H1 (cell line): ENCODE measurements around the gene NDUFS8. TPM values are rescaled to one million over a fixed set of nuclear protein-coding genes. Genes with fewer than 3 reads are reported as not detected.

Source experiments
- CTCF ChIA-PET: fragments of 300-600 bp; sonication (Branson Sonifier 250); formaldehyde crosslinking; loops from one replicate; lab custom pipeline; 2021; ENCODE audit not compliant: partially characterized antibody; lab: Charles Lee
- POLR2A ChIA-PET: fragments of 300-600 bp; sonication (Branson Sonifier 250); formaldehyde crosslinking; loops from one replicate; lab custom pipeline; 2021; ENCODE audit warnings: inconsistent platforms; ENCODE audit not compliant: partially characterized antibody; lab: Charles Lee
- DNase-seq, 2 experiments: peaks; one replicate each; pipeline versions ENCODE4 v3.0.0 to v3.0.0-alpha.2; 2010 to 2022; ENCODE audit warnings: low spot score in 2 of 2, low read depth in 1 of 2, mixed read lengths in 1 of 2
- FAIRE-seq: peaks from 2 replicates; lab custom pipeline; 2011; peaks lifted over from hg19 to GRCh38; lab: Jason Lieb, UNC
- H2AFZ ChIP-seq: 2 replicates; pipeline ENCODE4 v1.8.1; 2012; ENCODE audit warnings: low read length, inconsistent platforms
- H2AK5ac ChIP-seq: 2 replicates; pipeline ENCODE4 v1.6.1; 2013; ENCODE audit warnings: low read depth, low read length
- H2BK120ac ChIP-seq: replicated peaks from 2 replicates; pipeline ENCODE3; 2013; ENCODE audit warnings: low read depth, low read length, inconsistent platforms
- H2BK12ac ChIP-seq: 2 replicates; pipeline ENCODE4 v1.6.1; 2013; ENCODE audit warnings: low read depth, low read length
- H2BK15ac ChIP-seq: 2 replicates; pipeline ENCODE4 v1.6.1; 2013; ENCODE audit warnings: low read length
- H2BK20ac ChIP-seq: 2 replicates; pipeline ENCODE4 v1.6.1; 2013; ENCODE audit warnings: low read length
- H2BK5ac ChIP-seq: 2 replicates; pipeline ENCODE4 v1.6.1; 2013; ENCODE audit warnings: low read depth, low read length
- H3K14ac ChIP-seq: 2 replicates; pipeline ENCODE4 v1.6.1; 2013; ENCODE audit warnings: inconsistent platforms; ENCODE audit not compliant: insufficient read length
- H3K18ac ChIP-seq: 2 replicates; pipeline ENCODE4 v1.6.1; 2013; ENCODE audit warnings: low read length; ENCODE audit errors: extremely low read depth
- H3K23ac ChIP-seq: 2 replicates; pipeline ENCODE4 v1.6.1; 2013; ENCODE audit warnings: inconsistent platforms; ENCODE audit not compliant: insufficient read length
- H3K23me2 ChIP-seq: 2 replicates; pipeline ENCODE4 v1.6.1; 2013; ENCODE audit warnings: low read depth, low read length
- H3K27ac ChIP-seq: 2 replicates; pipeline ENCODE4 v1.6.1; 2011; ENCODE audit warnings: low read depth, low read length, inconsistent platforms
- H3K27me3 ChIP-seq, 4 experiments: replicated peaks in 1 of 4; 1 replicate in 1 of 4; 2 replicates in 3 of 4; pipeline versions ENCODE4 v1.6.1 to v1.8.1; 2011 to 2013; ENCODE audit warnings: low read length in 3 of 4, mild to moderate bottlenecking in 3 of 4, inconsistent platforms in 2 of 4, mixed read lengths in 2 of 4, moderate library complexity in 1 of 4; ENCODE audit not compliant: control insufficient read depth in 3 of 4, insufficient read depth in 3 of 4; ENCODE audit errors: extremely low read depth in 1 of 4
- H3K36me3 ChIP-seq, 4 experiments: 2 replicates each; pipeline versions ENCODE4 v1.6.1 to v1.8.1; 2011 to 2013; ENCODE audit warnings: mild to moderate bottlenecking in 4 of 4, low read length in 3 of 4, moderate library complexity in 2 of 4, control low read depth in 1 of 4, inconsistent platforms in 1 of 4; ENCODE audit not compliant: insufficient read depth in 4 of 4, control insufficient read depth in 2 of 4
- H3K4ac ChIP-seq: replicated peaks from 2 replicates; pipeline ENCODE3; 2013; ENCODE audit warnings: low read length, low read depth, mixed read lengths, inconsistent platforms; ENCODE audit not compliant: insufficient read length
- H3K4me1 ChIP-seq, 4 experiments: replicated peaks in 1 of 4; 1 replicate in 1 of 4; 2 replicates in 3 of 4; pipeline versions ENCODE4 v1.6.1 to v1.8.1; 2011 to 2013; ENCODE audit warnings: low read length in 3 of 4, inconsistent platforms in 2 of 4, mixed read lengths in 1 of 4; ENCODE audit not compliant: insufficient read depth in 4 of 4, control insufficient read depth in 3 of 4
- H3K4me2 ChIP-seq, 2 experiments: 2 replicates each; pipeline versions ENCODE4 v1.6.1 to v1.8.1; 2011 to 2013; ENCODE audit warnings: low read depth in 2 of 2, low read length in 2 of 2, control low read depth in 1 of 2, inconsistent platforms in 1 of 2, mild to moderate bottlenecking in 1 of 2; ENCODE audit not compliant: insufficient read depth in 1 of 2
- H3K4me3 ChIP-seq, 4 experiments: fragments of 200-600, 300-600 bp in 1 of 4; sonication (generic), shearing (Covaris generic), sonication (Bioruptor Twin) in 1 of 4; 2 replicates each; pipeline versions ENCODE4 v1.5.1 to v1.8.1; 2011 to 2016; ENCODE audit warnings: low read length in 4 of 4, low read depth in 3 of 4, control low read depth in 2 of 4, inconsistent platforms in 2 of 4, mild to moderate bottlenecking in 2 of 4, mixed read lengths in 1 of 4, moderate library complexity in 1 of 4; ENCODE audit not compliant: insufficient read depth in 2 of 4; ENCODE audit errors: extremely low read depth in 1 of 4
- H3K56ac ChIP-seq: replicated peaks from 2 replicates; pipeline ENCODE3; 2013; ENCODE audit warnings: low read depth, mild to moderate bottlenecking, mixed read lengths, low read length, inconsistent platforms; ENCODE audit not compliant: insufficient read length
- H3K79me1 ChIP-seq: 2 replicates; pipeline ENCODE4 v1.6.1; 2013; ENCODE audit warnings: low read depth, low read length, control low read depth
- H3K79me2 ChIP-seq, 2 experiments: 2 replicates each; pipeline versions ENCODE4 v1.6.1 to v1.8.1; 2012 to 2013; ENCODE audit warnings: low read length in 2 of 2, mild to moderate bottlenecking in 2 of 2, inconsistent platforms in 1 of 2; ENCODE audit not compliant: insufficient read depth in 2 of 2, control insufficient read depth in 1 of 2
- H3K9ac ChIP-seq, 4 experiments: replicated peaks in 1 of 4; 1 replicate in 1 of 4; 2 replicates in 3 of 4; pipeline versions ENCODE4 v1.6.1 to v1.8.1; 2011 to 2013; ENCODE audit warnings: low read depth in 3 of 4, low read length in 3 of 4, control low read depth in 2 of 4, mild to moderate bottlenecking in 2 of 4, moderate library complexity in 2 of 4, inconsistent platforms in 1 of 4; ENCODE audit errors: extremely low read depth in 1 of 4
- H3K9me3 ChIP-seq, 2 experiments: 2 replicates each; pipeline versions ENCODE4 v1.6.1 to v1.8.1; 2012 to 2013; ENCODE audit warnings: mild to moderate bottlenecking in 2 of 2, moderate library complexity in 2 of 2, control low read depth in 1 of 2, inconsistent platforms in 1 of 2, low read depth in 1 of 2, low read length in 1 of 2, mixed read lengths in 1 of 2; ENCODE audit not compliant: insufficient read depth in 2 of 2
- H4K20me1 ChIP-seq, 2 experiments: replicated peaks in 1 of 2; 2 replicates each; pipeline versions ENCODE3 to v1.8.1; 2011 to 2013; ENCODE audit warnings: inconsistent platforms in 2 of 2, low read length in 2 of 2, mild to moderate bottlenecking in 1 of 2; ENCODE audit not compliant: insufficient read depth in 2 of 2, control insufficient read depth in 1 of 2
- H4K5ac ChIP-seq: 2 replicates; pipeline ENCODE4 v1.6.1; 2013; ENCODE audit warnings: low read length, low read depth, mixed read lengths, inconsistent platforms; ENCODE audit not compliant: insufficient read length
- H4K8ac ChIP-seq: 2 replicates; pipeline ENCODE4 v1.8.0; 2013; ENCODE audit warnings: mild to moderate bottlenecking, moderate library complexity, low read length, inconsistent platforms; ENCODE audit not compliant: insufficient read depth; ENCODE audit errors: extremely low read depth
- H4K91ac ChIP-seq: replicated peaks from 2 replicates; pipeline ENCODE3; 2013; ENCODE audit warnings: low read length, mixed read lengths, inconsistent platforms; ENCODE audit not compliant: insufficient read length
- BRCA1 ChIP-seq: IDR thresholded peaks from 2 replicates; pipeline ENCODE4 v1.6.1; 2012; ENCODE audit warnings: low read depth, low read length, improper control_type of control experiment
- WGBS, 2 experiments: shearing (Covaris generic) in 1 of 2; methylation state at CpG; one replicate each; pipeline versions ENCODE4 v1.1.6 to v1.1.7; 2013 to 2015; ENCODE audit warnings: low lambda C conversion rate in 2 of 2, mixed read lengths in 2 of 2, inconsistent platforms in 1 of 2, low coverage in 1 of 2, missing lambda C conversion rate in 1 of 2; ENCODE audit not compliant: insufficient replicate concordance in 2 of 2, insufficient coverage in 1 of 2, insufficient read length in 1 of 2; ENCODE audit errors: extremely low coverage in 1 of 2, missing lambda C conversion rate in 1 of 2; 5-methylcytosine and 5-hydroxymethylcytosine counted together
- polyA plus RNA-seq, 7 experiments: library from polyadenylated mRNA; depleted of rRNA in 3 of 7; stranded (reverse) in 5 of 7; unstranded in 2 of 7; fragments of >200 nt in 5 of 7; fragments of 200-250 nt in 2 of 7; gene quantifications; 1 replicate in 5 of 7; 2 replicates in 1 of 7; 4 replicates in 1 of 7; pipeline versions ENCODE4 v1.2.1 to v1.2.3, GENCODE V29; 2011 to 2013; ENCODE audit warnings: missing spikeins in 2 of 7, mixed read lengths in 2 of 7
- total RNA-seq: library from RNA; stranded (reverse); fragmentation: NEBNext Ultra II Directional; extraction: Animal tissue kit (Norgen Biotek cat#: 25700); gene quantifications from 2 replicates; pipeline ENCODE4 v1.2.1, GENCODE V29; 2021

Gene NDUFS8
- total and polyA plus RNA-seq, 2 of the 8 experiments (the other 6 are each of a cell fraction or from before 2014, with no cell fraction given): 182 to 291 TPM

- DNase-seq (no peak), FAIRE-seq (no peak)
- no peaks in the 10 kb centered on the region for H3K9me3 ChIP-seq
- H3K27ac ChIP-seq: no peak overlapping the region
- H4K5ac ChIP-seq: no peak overlapping the region
- no peaks in the 10 kb centered on the region for H3K27me3 ChIP-seq
- H3K4me3 ChIP-seq: no peak overlapping the region
- peaks cover 5 to 37% (median 16%) of the 10 kb centered on the region in 4 experiments; a peak in 7 of 8 replicates for H3K36me3 ChIP-seq
- H4K91ac ChIP-seq: no peak overlapping the region
- WGBS, 2 experiments: 97% methylated on average over 9 of the region's 9 CpGs; no CpG with 5 or more reads in 1 of the 2 experiments
- no peak overlapping the region for H3K23ac ChIP-seq
- no peak overlapping the region for H2AFZ ChIP-seq
- H2BK120ac ChIP-seq: no peak overlapping the region
- peaks cover 5 to 14% of the 10 kb centered on the region in 2 experiments for H4K20me1 ChIP-seq
- no peak overlapping the region for H2BK12ac ChIP-seq
- ChIA-PET POLR2A (interaction anchor here (2.1 to 3.4 kb wide), 2 partner anchors 10 to 11 kb away, joined by 7 to 12 read pairs; no protein-coding TSS in a partner anchor), CTCF (interaction anchor here (1.0 kb wide), 1 partner anchor 129 kb away, joined by 4 read pairs; no protein-coding TSS in a partner anchor)
- H2BK5ac ChIP-seq: no peak overlapping the region
- no peak overlapping the region for H3K56ac ChIP-seq
- H2BK20ac ChIP-seq: no peak overlapping the region
- H3K4me2 ChIP-seq: no peak overlapping the region
- H3K18ac ChIP-seq: no peak overlapping the region
- peaks cover 3 to 66% of the 10 kb centered on the region in 2 experiments; a peak in 3 of 4 replicates for H3K79me2 ChIP-seq
- no peak overlapping the region for H3K9ac ChIP-seq
- H3K23me2 ChIP-seq: no peaks in the 10 kb centered on the region
- H3K14ac ChIP-seq: no peak overlapping the region
- no peak for TF ChIP-seq BRCA1
- no peak overlapping the region for H4K8ac ChIP-seq
- no peaks in the 10 kb centered on the region for H3K4me1 ChIP-seq
- H2AK5ac ChIP-seq: no peak overlapping the region
- peaks cover 14% of the 10 kb centered on the region for H3K79me1 ChIP-seq
- H2BK15ac ChIP-seq: no peak overlapping the region
- H3K4ac ChIP-seq: no peak overlapping the region
These were observed 51.2 kb downstream of the NDUFS8 start for GRCh38 chr11:68081691-68082090.
